ENCODE results near the gene PRKG1. TPM values are rescaled to one million over a fixed set of nuclear protein-coding genes. Genes with fewer than 3 reads are reported as not detected.

PRKG1 gene
- total and polyA plus RNA-seq, 2 of the 8 experiments (the other 6 are each of a cell fraction or from before 2014, with no cell fraction given): 4.2 to 15.2 TPM

DNA sequence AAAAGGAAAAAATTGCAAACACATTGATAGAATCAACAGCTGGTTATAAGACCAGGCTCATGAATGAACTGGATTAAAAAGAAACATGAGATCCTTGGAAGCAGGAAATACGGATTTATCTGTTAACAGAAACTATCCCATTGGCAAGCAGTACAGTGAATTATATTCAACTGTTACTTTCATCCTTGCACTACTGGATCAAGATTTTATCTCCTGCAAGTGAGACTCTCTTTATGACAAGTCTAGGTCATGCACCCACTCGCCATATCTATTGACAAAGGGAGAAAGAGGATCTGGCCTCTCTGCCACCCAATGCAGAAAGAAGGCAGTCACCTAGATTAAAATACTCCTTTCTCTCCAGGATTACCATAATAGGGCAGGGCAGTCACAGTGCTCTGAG is 583.7 kb downstream of the PRKG1 start:
- no peak overlapping the region for H2BK20ac ChIP-seq (ENCODE audit: low read length)
- no peak overlapping the region for H2BK5ac ChIP-seq (ENCODE audit: low read depth, low read length)
- FAIRE-seq (no peak), DNase-seq (ENCODE audit: low read depth in 1 of 2, low spot score in 2 of 2) (no peak)
- H3K4ac ChIP-seq (replicated peaks; ENCODE audit: insufficient read length, low read depth, low read length): no peak overlapping the region
- no peak overlapping the region for H3K27ac ChIP-seq (ENCODE audit: low read depth, low read length)
- H3K56ac ChIP-seq (replicated peaks; ENCODE audit: insufficient read length, low read depth, low read length): no peak overlapping the region
- H4K8ac ChIP-seq (ENCODE audit: extremely low read depth, insufficient read depth, low read length): no peak overlapping the region
- no peak overlapping the region for H3K23ac ChIP-seq (ENCODE audit: insufficient read length)
- no peak overlapping the region for H2BK12ac ChIP-seq (ENCODE audit: low read depth, low read length)
- H3K36me3 ChIP-seq (ENCODE audit: control insufficient read depth in 2 of 4, insufficient read depth in 4 of 4, low read length in 3 of 4): no peaks in the 10 kb centered on the region
- no peaks in the 10 kb centered on the region for H3K79me2 ChIP-seq (ENCODE audit: control insufficient read depth in 1 of 2, insufficient read depth in 2 of 2, low read length in 2 of 2)
- no peaks in the 10 kb centered on the region for H3K23me2 ChIP-seq (ENCODE audit: low read depth, low read length)
- no peaks in the 10 kb centered on the region for H3K9me3 ChIP-seq (ENCODE audit: insufficient read depth in 2 of 2, low read depth in 1 of 2, low read length in 1 of 2)
- H2AK5ac ChIP-seq (ENCODE audit: low read depth, low read length): no peak overlapping the region
- WGBS, 2 experiments (ENCODE audit: extremely low coverage in 1 of 2, insufficient coverage in 1 of 2, insufficient read length in 1 of 2, insufficient replicate concordance in 2 of 2, low coverage in 1 of 2, low lambda C conversion rate in 2 of 2, missing lambda C conversion rate in 1 of 2): 88% methylated on average over 2 of the region's 2 CpGs; no CpG with 5 or more reads in 1 of the 2 experiments
- no peak overlapping the region for H2AFZ ChIP-seq (ENCODE audit: low read length)
- no peak overlapping the region for H2BK15ac ChIP-seq (ENCODE audit: low read length)
- H4K5ac ChIP-seq (ENCODE audit: insufficient read length, low read depth, low read length): no peak overlapping the region
- H2BK120ac ChIP-seq (replicated peaks; ENCODE audit: low read depth, low read length): no peak overlapping the region
- H3K14ac ChIP-seq (ENCODE audit: insufficient read length): no peak overlapping the region
- H3K79me1 ChIP-seq (ENCODE audit: low read depth, low read length): no peaks in the 10 kb centered on the region
- H3K4me2 ChIP-seq (ENCODE audit: insufficient read depth in 1 of 2, low read depth in 2 of 2, low read length in 2 of 2): no peak overlapping the region
- no peaks in the 10 kb centered on the region for H3K27me3 ChIP-seq (replicated peaks in 1 of 4; ENCODE audit: control insufficient read depth in 3 of 4, extremely low read depth in 1 of 4, insufficient read depth in 3 of 4, low read length in 3 of 4)
- ChIA-PET CTCF (ENCODE audit: partially characterized antibody) (interaction anchor here (0.6 kb wide), 1 partner anchor 97 kb away, joined by 3 read pairs; no protein-coding TSS in a partner anchor), POLR2A (ENCODE audit: partially characterized antibody) (no interaction called here)
- no peaks in the 10 kb centered on the region for H3K4me1 ChIP-seq (replicated peaks in 1 of 4; ENCODE audit: control insufficient read depth in 3 of 4, insufficient read depth in 4 of 4, low read length in 3 of 4)
- H4K91ac ChIP-seq (replicated peaks; ENCODE audit: insufficient read length, low read length): no peak overlapping the region
- no peaks in the 10 kb centered on the region for H4K20me1 ChIP-seq (replicated peaks in 1 of 2; ENCODE audit: control insufficient read depth in 1 of 2, insufficient read depth in 2 of 2, low read length in 2 of 2)
- no peak for TF ChIP-seq BRCA1 (IDR thresholded peaks at IDR 0.05; ENCODE audit: low read depth, low read length)
- TF ChIP-seq RNF2 (IDR thresholded peaks at IDR 0.05; ENCODE audit: borderline replicate concordance, low read depth, low read length, missing control alignments, poor library complexity, severe bottlenecking): no peak
- TF ChIP-seq SIRT6 (IDR thresholded peaks at IDR 0.05; ENCODE audit: low read length): no peak
- no peak for TF ChIP-seq CREB1 (IDR thresholded peaks at IDR 0.05)
- no peak for TF ChIP-seq POLR2AphosphoS5 (IDR thresholded peaks at IDR 0.05; ENCODE audit: low read depth, low read length)
- TF ChIP-seq KDM5A (IDR thresholded peaks at IDR 0.05; ENCODE audit: low read length): no peak
- no peak for TF ChIP-seq KDM4A (IDR thresholded peaks at IDR 0.05; ENCODE audit: low read depth, low read length, severe bottlenecking)
- no peak overlapping the region for H3K18ac ChIP-seq (ENCODE audit: extremely low read depth, low read length)
- H3K4me3 ChIP-seq (ENCODE audit: extremely low read depth in 1 of 4, insufficient read depth in 2 of 4, low read depth in 3 of 4, low read length in 4 of 4): no peak overlapping the region
- no peak overlapping the region for H3K9ac ChIP-seq (replicated peaks in 1 of 4; ENCODE audit: extremely low read depth in 1 of 4, low read depth in 3 of 4, low read length in 3 of 4)

Measured in H1 (cell line).